Measurements from ENCODE around the gene NME3. TPM values are rescaled to one million over a fixed set of nuclear protein-coding genes. Genes with fewer than 3 reads are reported as not detected.
"Not testable (repeated sequence)": the region's sequence is repeated elsewhere in the genome, so short reads cannot be mapped to it uniquely, and the experiment has no call there.

NME3 gene
- total RNA-seq, 2 experiments from 2014 or later = 39.4 to 44.1 TPM

GRCh38 chr16:1810536-1810935, 39.2 kb upstream of the NME3 start:
- DNase-seq = no peak
- H3K9me3 Mint-ChIP-seq = no peaks in the 10 kb centered on the region
- H3K4me1 Mint-ChIP-seq (ENCODE audit: low read depth) = peaks cover 10% of the 10 kb centered on the region
- intact Hi-C loops (cut with micrococcal nuclease) = no loop called here
- H3K36me3 Mint-ChIP-seq (ENCODE audit: low read depth) = peaks cover 6% of the 10 kb centered on the region
- no peak overlapping the region for H3K27ac Mint-ChIP-seq
- H3K27me3 Mint-ChIP-seq (ENCODE audit: low read depth) = no peaks in the 10 kb centered on the region
- no peak overlapping the region for H3K4me3 Mint-ChIP-seq
- CTCF ChIA-PET = interaction anchor here (1.3 to 3.4 kb wide), 2 partner anchors 10 to 119 kb away, joined by 4 to 14 read pairs; no protein-coding TSS in a partner anchor

GRCh38 chr16:1810106-1810505, 38.8 kb upstream of the NME3 start:
- intact Hi-C loops (cut with micrococcal nuclease) = no loop called here
- no peak overlapping the region for H3K27ac Mint-ChIP-seq

GRCh38 chr16:1809281-1809801, 38.0 kb upstream of the NME3 start:
- DNase-seq = no peak
- H3K27ac Mint-ChIP-seq = no peak overlapping the region
- H3K4me3 Mint-ChIP-seq = no peak overlapping the region
- intact Hi-C loops (cut with micrococcal nuclease) = no loop called here
- no peaks in the 10 kb centered on the region for H3K27me3 Mint-ChIP-seq (ENCODE audit: low read depth)
- H3K36me3 Mint-ChIP-seq (ENCODE audit: low read depth) = peaks cover 6% of the 10 kb centered on the region
- peaks cover 10% of the 10 kb centered on the region for H3K4me1 Mint-ChIP-seq (ENCODE audit: low read depth)
- CTCF ChIA-PET = no interaction called here
- H3K9me3 Mint-ChIP-seq = no peaks in the 10 kb centered on the region

More at GRCh38 chr16:1810106-1810505, 38.8 kb upstream of the NME3 start:
- H3K4me3 Mint-ChIP-seq = no peak overlapping the region
- no peak for DNase-seq
- no peaks in the 10 kb centered on the region for H3K9me3 Mint-ChIP-seq
- H3K36me3 Mint-ChIP-seq (ENCODE audit: low read depth) = peaks cover 6% of the 10 kb centered on the region
- CTCF ChIA-PET = interaction anchor here (3.4 kb wide), 1 partner anchor 119 kb away, joined by 14 read pairs; no protein-coding TSS in a partner anchor
- H3K27me3 Mint-ChIP-seq (ENCODE audit: low read depth) = no peaks in the 10 kb centered on the region
- H3K4me1 Mint-ChIP-seq (ENCODE audit: low read depth) = peaks cover 10% of the 10 kb centered on the region

- no peak for DNase-seq
- intact Hi-C loops (cut with micrococcal nuclease) = no loop called here
- H3K4me3 Mint-ChIP-seq = no peak overlapping the region
- peaks cover 6% of the 10 kb centered on the region for H3K36me3 Mint-ChIP-seq (ENCODE audit: low read depth)
- H3K4me1 Mint-ChIP-seq (ENCODE audit: low read depth) = peaks cover 10% of the 10 kb centered on the region
- no peak overlapping the region for H3K27ac Mint-ChIP-seq
- no peaks in the 10 kb centered on the region for H3K9me3 Mint-ChIP-seq
- CTCF ChIA-PET = no interaction called here
- no peaks in the 10 kb centered on the region for H3K27me3 Mint-ChIP-seq (ENCODE audit: low read depth)
These were observed 37.3 kb upstream of the NME3 start for GRCh38 chr16:1808691-1809090.

GRCh38 chr16:1807626-1808025, 36.3 kb upstream of the NME3 start:
- no peak for DNase-seq
- no peak overlapping the region for H3K4me3 Mint-ChIP-seq
- H3K27ac Mint-ChIP-seq = no peak overlapping the region
- CTCF ChIA-PET = interaction anchor here (1.3 kb wide), 1 partner anchor 25 kb away, joined by 4 read pairs; the partner anchor contains the start of genes NUBP2 and SPSB3
- intact Hi-C loops (cut with micrococcal nuclease) = no loop called here
- H3K9me3 Mint-ChIP-seq = no peaks in the 10 kb centered on the region
- no peaks in the 10 kb centered on the region for H3K27me3 Mint-ChIP-seq (ENCODE audit: low read depth)
- H3K36me3 Mint-ChIP-seq (ENCODE audit: low read depth) = peaks cover 6% of the 10 kb centered on the region
- peaks cover 4% of the 10 kb centered on the region for H3K4me1 Mint-ChIP-seq (ENCODE audit: low read depth)

- H3K27ac Mint-ChIP-seq = no peak overlapping the region
- intact Hi-C loops (cut with micrococcal nuclease) = no loop called here
- H3K36me3 Mint-ChIP-seq (ENCODE audit: low read depth) = peaks cover 6% of the 10 kb centered on the region
- no peak for DNase-seq
- H3K4me1 Mint-ChIP-seq (ENCODE audit: low read depth) = no peaks in the 10 kb centered on the region
- CTCF ChIA-PET = interaction anchor here (1.2 kb wide), 1 partner anchor 10 kb away, joined by 4 read pairs; no protein-coding TSS in a partner anchor
- no peaks in the 10 kb centered on the region for H3K27me3 Mint-ChIP-seq (ENCODE audit: low read depth)
- H3K9me3 Mint-ChIP-seq = peaks cover 18% of the 10 kb centered on the region
- H3K4me3 Mint-ChIP-seq = no peak overlapping the region
These were observed 29.4 kb upstream of the NME3 start for GRCh38 chr16:1800701-1801100.

GRCh38 chr16:1799263-1799662, 27.9 kb upstream of the NME3 start:
- DNase-seq; H3K4me1 Mint-ChIP-seq (ENCODE audit: low read depth); H3K27me3 Mint-ChIP-seq (ENCODE audit: low read depth); H3K27ac Mint-ChIP-seq; H3K36me3 Mint-ChIP-seq (ENCODE audit: low read depth); CTCF ChIA-PET; H3K4me3 Mint-ChIP-seq; intact Hi-C loops (cut with micrococcal nuclease): not testable (repeated sequence)
- peaks cover 18% of the 10 kb centered on the region for H3K9me3 Mint-ChIP-seq

GRCh38 chr16:1794908-1795666, 23.7 kb upstream of the NME3 start:
- DNase-seq = no peak
- H3K9me3 Mint-ChIP-seq = peaks cover 18% of the 10 kb centered on the region
- no peak overlapping the region for H3K4me3 Mint-ChIP-seq
- CTCF ChIA-PET = no interaction called here
- no peaks in the 10 kb centered on the region for H3K27me3 Mint-ChIP-seq (ENCODE audit: low read depth)
- intact Hi-C loops (cut with micrococcal nuclease) = no loop called here
- H3K36me3 Mint-ChIP-seq (ENCODE audit: low read depth) = peaks cover 6% of the 10 kb centered on the region
- H3K4me1 Mint-ChIP-seq (ENCODE audit: low read depth) = no peaks in the 10 kb centered on the region
- no peak overlapping the region for H3K27ac Mint-ChIP-seq

- CTCF ChIA-PET = no interaction called here
- DNase-seq = no peak
- intact Hi-C loops (cut with micrococcal nuclease) = no loop called here
- Mint-ChIP-seq H3K27me3 (ENCODE audit: low read depth) (no peaks in the 10 kb centered on the region), H3K9me3 (peaks cover 16% of the 10 kb centered on the region), H3K4me1 (ENCODE audit: low read depth) (no peaks in the 10 kb centered on the region), H3K4me3 (no peak overlapping the region), H3K36me3 (ENCODE audit: low read depth) (peaks cover 4% of the 10 kb centered on the region), H3K27ac (no peak overlapping the region)
These were observed 23.0 kb upstream of the NME3 start for GRCh38 chr16:1794221-1794871.

- Mint-ChIP-seq H3K9me3 (peaks cover 10% of the 10 kb centered on the region), H3K27me3 (ENCODE audit: low read depth) (no peaks in the 10 kb centered on the region), H3K4me3 (no peak within 1 kb of the TSS), H3K36me3 (ENCODE audit: low read depth) (peaks cover 3% of the 10 kb centered on the region), H3K27ac (no peak within 1 kb of the TSS), H3K4me1 (ENCODE audit: low read depth) (no peaks in the 10 kb centered on the region)
- intact Hi-C loops (cut with micrococcal nuclease) = no loop called here
- no peak for DNase-seq
- CTCF ChIA-PET = interaction anchor here (1.1 kb wide), 1 partner anchor 135 kb away, joined by 3 read pairs; no protein-coding TSS in a partner anchor
These were observed 22.4 kb upstream of the NME3 start, which contains the start of gene IGFALS for GRCh38 chr16:1793578-1794220. TSS of gene IGFALS (minus strand) at chr16:1793705. CDS start at chr16:1793652, 53 bp downstream.

GRCh38 chr16:1792836-1793577, 21.7 kb upstream of the NME3 start:
- DNase-seq = no peak
- Mint-ChIP-seq H3K27me3 (ENCODE audit: low read depth) (no peaks in the 10 kb centered on the region), H3K4me1 (ENCODE audit: low read depth) (no peaks in the 10 kb centered on the region), H3K27ac (no peak overlapping the region), H3K4me3 (no peak overlapping the region), H3K9me3 (peaks cover 8% of the 10 kb centered on the region), H3K36me3 (ENCODE audit: low read depth) (peaks cover 3% of the 10 kb centered on the region)
- intact Hi-C loops (cut with micrococcal nuclease) = no loop called here
- CTCF ChIA-PET = interaction anchor here (1.1 kb wide), 1 partner anchor 136 kb away, joined by 3 read pairs; no protein-coding TSS in a partner anchor

Measured in activated naive CD4-positive, alpha-beta T cell treated with anti-CD3 and anti-CD28 coated beads for 36 hours (primary cell).